ENCODE measurements around the gene WIPF3.
"Not testable (repeated sequence)": the region's sequence is repeated elsewhere in the genome, so short reads cannot be mapped to it uniquely, and the experiment has no call there.

The WIPF3 gene

GRCh38 chr7:29950480-29950879 lies 144.2 kb downstream of the WIPF3 start:
- no peak for DNase-seq (ENCODE audit: low read depth in 2 of 2)

- no peak for DNase-seq (ENCODE audit: low read depth in 2 of 2)
Measured at GRCh38 chr7:29951206-29951605, 144.9 kb downstream of the WIPF3 start.

GRCh38 chr7:29953726-29954347 lies 147.5 kb downstream of the WIPF3 start:
- DNase-seq (ENCODE audit: low read depth in 2 of 2), result no peak

GRCh38 chr7:29955075-29955792 lies 148.9 kb downstream of the WIPF3 start:
- DNase-seq (ENCODE audit: low read depth in 2 of 2), result no peak

- peak; percentile 2 to 12 for DNase-seq (ENCODE audit: low read depth in 2 of 2)
Measured at GRCh38 chr7:29955799-29956486, 149.6 kb downstream of the WIPF3 start.

GRCh38 chr7:29956487-29956836 lies 150.2 kb downstream of the WIPF3 start:
- DNase-seq (ENCODE audit: low read depth in 2 of 2), result no peak

- DNase-seq (ENCODE audit: low read depth in 2 of 2), result no peak
Measured at GRCh38 chr7:29957521-29958310, 151.4 kb downstream of the WIPF3 start.

- no peak for DNase-seq (ENCODE audit: low read depth in 2 of 2)
Measured at GRCh38 chr7:29958667-29959358, 152.5 kb downstream of the WIPF3 start.

GRCh38 chr7:29961611-29962010 lies 155.3 kb downstream of the WIPF3 start:
- DNase-seq (ENCODE audit: low read depth in 2 of 2), result not testable (repeated sequence)

GRCh38 chr7:29962035-29962434 lies 155.7 kb downstream of the WIPF3 start:
- DNase-seq (ENCODE audit: low read depth in 2 of 2), result no peak

- DNase-seq (ENCODE audit: low read depth in 2 of 2), result no peak
Measured at GRCh38 chr7:29965030-29965429, 158.7 kb downstream of the WIPF3 start.

All from stimulated activated CD8-positive, alpha-beta memory T cell treated with anti-CD3 and anti-CD28 coated beads, Interleukin-15, amount 100 ng/mL, for 48 hours (primary cell).